ENCODE results near the gene MLLT6. TPM values are rescaled to one million over a fixed set of nuclear protein-coding genes. Genes with fewer than 3 reads are reported as not detected.

Gene MLLT6
- total and polyA plus RNA-seq, 10 of the 15 experiments (the other 5 are each of a cell fraction or from before 2014, with no cell fraction given), result 4.8 to 105 (median 36.3) TPM

GRCh38 chr17:38738007-38738662 is 33.1 kb downstream of the MLLT6 start:
- H3K9ac ChIP-seq (ENCODE audit: control insufficient read depth, insufficient read depth, low read length), result no peak overlapping the region
- no peaks in the 10 kb centered on the region for H3K9me3 ChIP-seq (replicated peaks; ENCODE audit: control insufficient read depth, insufficient read depth, low read length)
- in situ Hi-C loops (cut with MboI), result no loop called here
- no peak overlapping the region for H3K4me3 ChIP-seq
- DNase-seq (ENCODE audit: low read depth, low spot score) (no peak), ATAC-seq (peak; percentile 77), FAIRE-seq (no peak)
- H4K20me1 ChIP-seq (ENCODE audit: control insufficient read depth, insufficient read depth), result no peaks in the 10 kb centered on the region
- CTCF ChIA-PET, result interaction anchor here (1.0 to 5.0 kb wide), 4 partner anchors 7 to 74 kb away, joined by 3 to 170 read pairs (median 67); partner anchors contain the start of gene EPOP
- H2AFZ ChIP-seq (ENCODE audit: control insufficient read depth, low read depth, low read length), result no peak overlapping the region
- peaks cover 6% of the 10 kb centered on the region for H3K79me2 ChIP-seq (ENCODE audit: control insufficient read depth, insufficient read depth, low read length)
- TF ChIP-seq, protein P1, sequence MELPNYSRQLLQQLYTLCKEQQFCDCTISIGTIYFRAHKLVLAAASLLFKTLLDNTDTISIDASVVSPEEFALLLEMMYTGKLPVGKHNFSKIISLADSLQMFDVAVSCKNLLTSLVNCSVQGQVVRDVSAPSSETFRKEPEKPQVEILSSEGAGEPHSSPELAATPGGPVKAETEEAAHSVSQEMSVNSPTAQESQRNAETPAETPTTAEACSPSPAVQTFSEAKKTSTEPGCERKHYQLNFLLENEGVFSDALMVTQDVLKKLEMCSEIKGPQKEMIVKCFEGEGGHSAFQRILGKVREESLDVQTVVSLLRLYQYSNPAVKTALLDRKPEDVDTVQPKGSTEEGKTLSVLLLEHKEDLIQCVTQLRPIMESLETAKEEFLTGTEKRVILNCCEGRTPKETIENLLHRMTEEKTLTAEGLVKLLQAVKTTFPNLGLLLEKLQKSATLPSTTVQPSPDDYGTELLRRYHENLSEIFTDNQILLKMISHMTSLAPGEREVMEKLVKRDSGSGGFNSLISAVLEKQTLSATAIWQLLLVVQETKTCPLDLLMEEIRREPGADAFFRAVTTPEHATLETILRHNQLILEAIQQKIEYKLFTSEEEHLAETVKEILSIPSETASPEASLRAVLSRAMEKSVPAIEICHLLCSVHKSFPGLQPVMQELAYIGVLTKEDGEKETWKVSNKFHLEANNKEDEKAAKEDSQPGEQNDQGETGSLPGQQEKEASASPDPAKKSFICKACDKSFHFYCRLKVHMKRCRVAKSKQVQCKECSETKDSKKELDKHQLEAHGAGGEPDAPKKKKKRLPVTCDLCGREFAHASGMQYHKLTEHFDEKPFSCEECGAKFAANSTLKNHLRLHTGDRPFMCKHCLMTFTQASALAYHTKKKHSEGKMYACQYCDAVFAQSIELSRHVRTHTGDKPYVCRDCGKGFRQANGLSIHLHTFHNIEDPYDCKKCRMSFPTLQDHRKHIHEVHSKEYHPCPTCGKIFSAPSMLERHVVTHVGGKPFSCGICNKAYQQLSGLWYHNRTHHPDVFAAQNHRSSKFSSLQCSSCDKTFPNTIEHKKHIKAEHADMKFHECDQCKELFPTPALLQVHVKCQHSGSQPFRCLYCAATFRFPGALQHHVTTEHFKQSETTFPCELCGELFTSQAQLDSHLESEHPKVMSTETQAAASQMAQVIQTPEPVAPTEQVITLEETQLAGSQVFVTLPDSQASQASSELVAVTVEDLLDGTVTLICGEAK (IDR thresholded peaks at IDR 0.05; ENCODE audit: borderline replicate concordance), result no peak
- TF ChIP-seq RUNX3 (IDR thresholded peaks at IDR 0.05; ENCODE audit: low read length) (peak; percentile 54), PAX5 (IDR thresholded peaks at IDR 0.05; ENCODE audit: borderline replicate concordance, low read depth, low read length) (peak; percentile 78; the same call in 1 of the 2 replicates)
- intact Hi-C loops (cut with micrococcal nuclease; ENCODE audit: unreplicated experiment), result no loop called here
- H3K27me3 ChIP-seq (replicated peaks in 1 of 2; ENCODE audit: control insufficient read depth in 2 of 2, insufficient read depth in 2 of 2, low read length in 1 of 2), result no peaks in the 10 kb centered on the region
- peaks cover 4 to 19% of the 10 kb centered on the region in 2 experiments; a peak in 3 of 4 replicates for H3K36me3 ChIP-seq (ENCODE audit: control insufficient read depth in 2 of 2, insufficient read depth in 2 of 2, low read length in 1 of 2)
- no TSS peak for BruUV-seq (replicated peaks)
- WGBS (ENCODE audit: insufficient coverage, insufficient replicate concordance, low lambda C conversion rate, missing lambda C conversion rate), result 28% methylated on average over 14 of the region's 14 CpGs
- POLR2A ChIA-PET, result no interaction called here
- no peak overlapping the region; the same call in 1 of the 2 replicates for H3K4me2 ChIP-seq (ENCODE audit: control insufficient read depth, insufficient read depth)
- RAD21 ChIA-PET (ENCODE audit: unreplicated experiment), result interaction anchor here (0.6 to 1.7 kb wide), 2 partner anchors 61 to 180 kb away, joined by 3 to 7 read pairs; no protein-coding TSS in a partner anchor
- no peak overlapping the region for H3K27ac ChIP-seq (ENCODE audit: control insufficient read depth, insufficient read depth)
- peaks cover 14% of the 10 kb centered on the region for H3K4me1 ChIP-seq (ENCODE audit: control insufficient read depth, insufficient read depth, low read length)
- SMC1A ChIA-PET (ENCODE audit: uncharacterized antibody, unreplicated experiment), result interaction anchor here (4.6 kb wide), 1 partner anchor 62 kb away, joined by 50 read pairs; the partner anchor contains the start of gene EPOP
